ENCODE results near the gene TAF11L2.
"Not testable (repeated sequence)": the region's sequence is repeated elsewhere in the genome, so short reads cannot be mapped to it uniquely, and the experiment has no call there.

Gene TAF11L2

GRCh38 chr5:17497931-17498330 lies at the start of gene TAF11L2:
TAF11L2 (plus strand) TSS chr5:17498231.
- not testable (repeated sequence) for DNase-seq

GRCh38 chr5:17448877-17449276 lies 49.2 kb upstream of the TAF11L2 start:
- DNase-seq, result no peak

GRCh38 chr5:17452936-17453335 lies 45.1 kb upstream of the TAF11L2 start:
- no peak for DNase-seq

- no peak for DNase-seq
These were observed 42.1 kb upstream of the TAF11L2 start for GRCh38 chr5:17455942-17456341.

DNA sequence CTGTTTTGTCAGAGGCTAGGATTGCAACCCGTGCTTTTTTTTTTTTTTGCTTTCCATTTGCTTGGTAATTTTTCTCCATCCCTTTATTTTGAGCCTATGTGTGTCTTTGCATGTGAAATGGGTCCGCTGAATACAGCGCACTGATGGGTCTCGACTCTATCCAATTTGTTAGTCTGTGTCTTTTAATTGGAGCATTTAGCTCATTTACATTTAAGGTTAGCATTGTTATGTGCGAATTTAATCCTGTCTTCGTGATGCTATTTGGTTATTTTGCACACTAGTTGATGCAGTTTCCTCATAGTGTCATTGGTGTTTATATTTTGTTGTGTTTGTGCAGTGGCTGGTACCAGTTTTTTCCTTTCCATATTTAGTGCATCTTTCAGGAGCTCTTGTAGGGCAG lies 36.2 kb upstream of the TAF11L2 start:
- DNase-seq, result no peak

- DNase-seq, result no peak
These were observed 34.4 kb upstream of the TAF11L2 start for GRCh38 chr5:17463653-17464052.

DNA sequence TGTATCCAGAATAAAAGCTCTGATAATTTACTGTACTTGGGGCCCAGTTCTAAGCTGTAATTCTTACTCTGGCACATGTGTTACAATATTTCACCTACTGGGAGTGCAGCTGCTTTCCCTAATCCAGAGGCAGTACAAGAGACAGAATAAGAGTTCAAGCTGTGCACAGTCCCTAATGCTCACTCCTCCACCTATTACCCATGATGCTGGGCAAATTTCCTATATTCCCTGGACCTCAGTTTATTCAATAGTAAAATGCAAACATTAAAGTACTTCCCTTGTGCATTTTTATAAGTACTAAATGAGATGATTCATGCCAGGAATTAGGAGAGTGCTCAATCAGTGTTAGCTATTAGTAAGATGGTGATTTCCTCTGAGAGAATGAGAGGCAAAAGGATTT lies 28.0 kb upstream of the TAF11L2 start:
- no peak for DNase-seq

GRCh38 chr5:17475064-17475463 lies 23.0 kb upstream of the TAF11L2 start:
- not testable (repeated sequence) for DNase-seq

GRCh38 chr5:17477043-17477442 lies 21.0 kb upstream of the TAF11L2 start:
- DNase-seq, result peak; percentile 4

DNA sequence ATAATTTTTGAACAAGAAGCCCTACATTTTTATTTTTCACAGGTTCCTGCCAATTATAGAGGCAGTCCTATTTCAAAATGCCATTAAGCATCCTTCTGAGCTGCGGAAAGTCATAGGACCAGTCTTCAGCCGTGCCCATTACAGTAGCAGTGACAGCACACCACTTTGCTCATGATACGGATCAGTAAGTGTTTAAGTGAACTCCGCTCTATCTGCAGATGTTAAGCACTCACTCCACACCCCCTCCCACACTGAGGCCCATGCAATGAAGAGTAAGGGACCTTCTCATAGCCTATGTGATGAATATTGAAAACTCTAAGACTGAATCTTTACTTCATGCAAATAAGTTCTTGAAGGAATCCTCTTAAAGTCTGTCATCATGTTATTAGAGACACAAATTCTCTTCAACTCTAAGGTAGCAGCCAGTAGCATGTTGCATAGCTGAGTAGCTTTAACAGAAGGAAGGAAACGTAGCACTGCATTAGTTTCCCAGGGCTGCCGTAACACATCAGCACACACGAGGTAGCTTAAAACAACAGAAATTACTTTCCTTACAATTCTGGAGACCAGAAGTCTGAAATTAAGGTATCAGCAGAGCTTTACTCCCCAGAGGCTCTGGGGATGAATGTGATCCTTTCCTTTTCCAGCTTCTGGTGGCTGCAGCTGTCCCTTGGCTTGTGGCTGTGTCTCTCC lies 20.3 kb upstream of the TAF11L2 start:
- no peak for DNase-seq

DNA sequence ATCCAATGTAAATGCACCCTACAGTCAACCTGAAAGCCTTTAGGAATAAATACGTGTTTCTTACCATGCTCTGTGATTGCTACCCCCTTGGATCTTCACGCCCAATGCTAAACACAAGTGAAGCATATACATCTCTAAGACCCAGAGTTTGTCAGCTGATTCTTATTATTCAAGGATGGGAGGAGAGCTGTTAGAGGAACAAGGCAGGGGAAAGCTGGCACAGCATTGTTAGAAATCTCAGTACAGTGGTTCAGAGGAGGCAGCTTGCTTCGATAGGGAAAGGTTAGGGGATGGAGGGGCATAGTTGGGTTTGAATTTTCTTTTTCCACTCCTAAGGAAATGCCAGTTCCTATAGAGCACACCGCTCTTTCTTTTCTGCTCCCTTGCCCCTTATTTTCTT lies 16.7 kb upstream of the TAF11L2 start:
- no peak for DNase-seq

DNA sequence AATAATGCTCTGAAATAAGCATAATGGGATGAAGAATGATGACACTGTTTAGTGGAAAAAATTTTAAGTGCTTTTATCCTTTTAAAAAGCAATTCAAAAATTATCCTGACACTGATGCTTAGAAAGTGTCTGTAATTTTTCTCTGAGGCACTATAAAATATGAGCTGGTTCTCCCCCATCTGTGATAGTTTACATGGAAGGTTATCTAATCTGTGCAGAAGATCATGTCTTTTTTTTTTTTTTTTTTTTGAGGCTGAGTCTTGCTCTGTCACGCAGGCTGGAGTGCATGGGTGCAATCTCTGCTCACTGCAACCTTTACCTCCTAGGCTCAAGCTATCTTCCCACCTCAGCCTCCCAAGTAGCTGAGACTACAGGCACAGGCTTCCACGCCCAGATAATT lies 15.2 kb upstream of the TAF11L2 start:
- DNase-seq, result no peak

- not testable (repeated sequence) for DNase-seq
These were observed 11.4 kb upstream of the TAF11L2 start for GRCh38 chr5:17486464-17487173.

GRCh38 chr5:17487174-17487512 lies 10.9 kb upstream of the TAF11L2 start:
- no peak for DNase-seq

GRCh38 chr5:17491257-17491656 lies 6.8 kb upstream of the TAF11L2 start:
- DNase-seq, result not testable (repeated sequence)

DNA sequence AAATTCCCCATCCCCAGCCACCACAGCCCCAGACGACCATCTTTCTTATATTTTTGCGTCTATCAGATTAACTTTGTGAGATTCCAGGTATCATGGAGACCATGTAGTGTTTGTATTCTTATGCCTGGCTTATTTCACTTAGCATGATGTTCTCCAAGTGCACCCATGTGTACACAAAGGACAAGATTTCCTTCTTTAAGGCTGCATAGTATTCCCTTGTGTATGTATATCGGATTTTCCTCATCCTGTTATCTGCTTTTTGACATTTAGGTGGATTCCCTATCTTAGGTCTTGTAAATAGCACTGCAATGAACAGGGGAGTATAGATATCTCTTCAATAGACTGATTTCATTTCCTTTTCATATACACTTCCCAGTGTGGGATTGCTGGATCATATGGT lies 5.3 kb upstream of the TAF11L2 start:
- DNase-seq, result no peak

DNA sequence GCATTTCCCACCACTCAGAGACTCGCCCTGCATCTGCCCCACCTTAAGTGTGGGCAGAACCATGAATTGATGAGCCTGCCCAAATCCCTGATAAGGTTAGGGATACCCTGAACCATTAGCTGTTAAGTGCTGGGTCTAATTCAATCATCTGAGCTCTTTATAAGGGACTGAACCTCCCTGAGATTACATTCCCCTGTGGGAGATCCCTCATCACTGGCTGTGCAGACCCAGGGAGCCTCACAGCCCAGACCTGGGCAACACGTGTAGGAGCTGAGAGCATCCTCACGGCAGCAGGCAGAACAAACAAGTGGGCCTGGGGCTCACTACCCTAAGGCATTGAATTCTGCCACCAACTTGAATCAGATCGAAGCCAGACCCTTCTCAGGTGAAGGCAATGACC lies 585 bp upstream of the TAF11L2 start:
- no peak for DNase-seq

- DNase-seq, result no peak
These were observed 13.8 kb downstream of the TAF11L2 start for GRCh38 chr5:17511775-17512325.

GRCh38 chr5:17517526-17517925 lies 19.5 kb downstream of the TAF11L2 start:
- DNase-seq, result not testable (repeated sequence)

DNA sequence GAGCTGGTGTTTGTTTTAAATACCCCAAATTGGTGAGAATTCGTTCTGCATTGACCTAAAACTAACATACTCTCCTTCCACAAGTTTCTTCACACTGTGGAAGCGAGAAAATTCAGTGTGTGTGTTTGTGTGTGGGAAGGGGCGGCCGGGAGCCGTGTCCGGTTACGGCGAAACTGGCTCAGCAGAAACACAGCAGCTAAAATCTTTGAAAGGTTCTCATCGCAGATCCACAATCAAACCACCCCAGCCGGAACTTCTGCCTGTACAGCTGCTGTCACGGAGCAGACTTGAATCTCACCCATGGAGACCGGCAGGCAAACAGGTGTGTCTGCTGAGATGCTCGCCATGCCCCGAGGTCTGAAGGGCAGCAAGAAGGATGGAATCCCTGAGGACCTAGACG lies 20.0 kb downstream of the TAF11L2 start, which contains the start of gene TAF11L3:
Gene TAF11L3 (plus strand): TSS at position 301 of the 400 bp plus-strand sequence.
- not testable (repeated sequence) for DNase-seq

DNA sequence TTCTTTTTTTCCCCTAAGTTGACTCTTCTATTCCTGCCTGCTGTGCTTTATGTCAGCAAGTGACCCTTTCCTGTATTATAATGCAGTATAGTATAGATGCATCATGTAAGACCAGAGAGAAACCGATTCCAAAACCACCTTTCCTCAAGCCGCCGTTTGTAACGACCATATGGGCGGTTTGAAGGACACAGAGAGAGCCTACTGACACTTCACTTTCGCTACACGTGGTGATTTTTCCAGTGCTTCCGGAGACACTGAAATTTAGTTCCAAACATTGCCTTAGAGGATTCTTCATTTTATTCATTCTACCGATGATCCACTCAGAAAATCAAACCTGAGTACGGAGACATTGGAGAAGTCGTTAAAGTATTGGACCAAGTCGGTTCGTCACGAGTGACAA lies 21.5 kb downstream of the TAF11L2 start:
- not testable (repeated sequence) for DNase-seq

DNA sequence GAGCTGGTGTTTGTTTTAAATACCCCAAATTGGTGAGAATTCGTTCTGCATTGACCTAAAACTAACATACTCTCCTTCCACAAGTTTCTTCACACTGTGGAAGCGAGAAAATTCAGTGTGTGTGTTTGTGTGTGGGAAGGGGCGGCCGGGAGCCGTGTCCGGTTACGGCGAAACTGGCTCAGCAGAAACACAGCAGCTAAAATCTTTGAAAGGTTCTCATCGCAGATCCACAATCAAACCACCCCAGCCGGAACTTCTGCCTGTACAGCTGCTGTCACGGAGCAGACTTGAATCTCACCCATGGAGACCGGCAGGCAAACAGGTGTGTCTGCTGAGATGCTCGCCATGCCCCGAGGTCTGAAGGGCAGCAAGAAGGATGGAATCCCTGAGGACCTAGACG lies 23.5 kb downstream of the TAF11L2 start, which contains the start of gene TAF11L4:
Gene TAF11L4 (plus strand): TSS at position 301 of the 400 bp plus-strand sequence.
- DNase-seq, result not testable (repeated sequence)

GRCh38 chr5:17524935-17525334 lies 26.9 kb downstream of the TAF11L2 start, which contains the start of gene TAF11L5:
TAF11L5 (plus strand) TSS chr5:17525235.
- DNase-seq, result not testable (repeated sequence)

DNA sequence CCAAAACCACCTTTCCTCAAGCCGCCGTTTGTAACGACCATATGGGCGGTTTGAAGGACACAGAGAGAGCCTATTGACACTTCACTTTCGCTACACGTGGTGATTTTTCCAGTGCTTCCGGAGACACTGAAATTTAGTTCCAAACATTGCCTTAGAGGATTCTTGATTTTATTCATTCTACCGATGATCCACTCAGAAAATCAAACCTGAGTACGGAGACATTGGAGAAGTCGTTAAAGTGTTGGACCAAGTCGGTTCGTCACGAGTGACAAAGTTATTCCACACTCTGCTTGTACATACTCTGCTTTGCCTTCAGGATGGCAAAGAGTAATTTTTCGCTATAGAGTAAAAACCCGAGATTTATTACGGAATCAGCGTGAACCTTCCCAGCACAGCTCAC lies 28.5 kb downstream of the TAF11L2 start:
- DNase-seq, result not testable (repeated sequence)

Measured in NCI-H1694 treated with DMSO at 0.1 percent for 48 hours (cell line).